SKM-1 treated with dmso at 0.1 percent for 144 hours (cell line): ENCODE data around the gene IQCK.

ENCODE experiments used
- DNase-seq: peaks from one replicate; lab custom pipeline; 2025; ENCODE audit not compliant: unreplicated experiment; lab: John Stamatoyannopoulos, UW

Gene IQCK

GRCh38 chr16:19754644-19755036 lies 36.6 kb downstream of the IQCK start:
- no peak for DNase-seq

GRCh38 chr16:19755268-19755667 lies 37.2 kb downstream of the IQCK start:
- no peak for DNase-seq

GRCh38 chr16:19757026-19757425 lies 39.0 kb downstream of the IQCK start:
- DNase-seq = no peak

GRCh38 chr16:19757762-19758595 lies 39.9 kb downstream of the IQCK start:
- DNase-seq = no peak

DNA sequence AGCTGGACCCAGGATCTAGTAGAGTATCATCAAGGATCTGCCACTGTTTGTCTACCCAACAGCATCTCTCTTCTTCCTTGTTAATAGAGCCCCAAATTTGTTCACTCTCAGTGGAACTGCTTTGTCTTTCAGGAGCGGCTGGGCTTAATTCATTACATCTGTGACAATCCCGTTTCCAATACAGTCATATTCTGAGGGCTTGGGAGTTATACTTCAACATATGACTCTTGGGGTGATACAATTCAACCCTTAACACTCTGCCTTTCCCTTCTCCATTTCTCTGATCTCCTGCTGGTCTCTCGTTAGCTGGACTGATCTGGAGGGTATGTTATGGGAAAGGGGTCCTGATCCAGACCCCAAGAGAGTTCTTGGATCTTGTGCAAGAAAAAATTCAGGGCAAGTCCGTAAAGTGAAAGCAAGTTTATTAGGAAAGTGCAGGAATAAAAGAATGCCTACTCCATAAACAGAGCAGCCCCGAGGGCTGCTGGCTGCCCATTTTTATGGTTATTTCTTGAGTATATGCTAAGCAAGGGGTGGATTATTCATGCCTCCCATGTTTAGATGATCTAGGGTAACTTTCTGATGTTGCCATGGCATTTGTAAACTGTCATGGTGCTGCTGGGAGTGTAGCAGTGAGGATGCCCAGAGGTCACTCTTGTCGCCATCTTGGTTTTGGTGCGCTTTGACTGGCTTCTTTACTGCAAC lies 42.4 kb downstream of the IQCK start:
- no peak for DNase-seq

DNA sequence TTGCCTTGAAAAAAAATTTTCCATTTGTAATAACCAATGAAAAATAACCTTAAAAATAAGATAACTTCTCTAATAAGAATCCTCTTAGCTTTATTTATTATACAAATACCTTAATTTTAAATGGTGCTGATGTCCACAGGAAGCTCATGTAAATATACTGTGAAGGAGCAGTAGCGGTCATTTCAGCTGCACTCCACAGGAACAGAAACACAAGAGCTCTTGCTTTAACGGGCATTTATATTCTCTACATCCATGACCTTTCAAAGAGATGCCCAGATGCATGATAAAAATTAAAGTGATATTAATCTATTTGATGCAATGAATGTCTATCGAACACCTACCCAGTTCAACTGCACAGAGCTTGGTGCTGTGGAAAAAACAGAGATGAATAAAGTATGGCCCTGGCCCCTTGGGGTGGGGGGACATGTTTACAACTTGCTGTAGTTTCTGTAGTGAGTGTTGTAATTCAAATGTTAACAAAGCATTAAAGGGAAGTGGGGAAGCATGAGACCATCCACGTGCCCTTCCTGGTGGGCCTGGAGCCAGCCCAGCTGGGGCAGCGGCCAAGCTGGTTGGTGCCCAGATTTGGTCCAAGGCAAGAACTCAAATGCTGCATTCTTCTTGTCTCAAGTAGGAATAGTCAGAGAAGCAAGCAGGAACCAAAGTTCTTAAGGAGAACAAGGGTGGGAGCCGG lies 47.9 kb downstream of the IQCK start:
- DNase-seq = no peak

DNA sequence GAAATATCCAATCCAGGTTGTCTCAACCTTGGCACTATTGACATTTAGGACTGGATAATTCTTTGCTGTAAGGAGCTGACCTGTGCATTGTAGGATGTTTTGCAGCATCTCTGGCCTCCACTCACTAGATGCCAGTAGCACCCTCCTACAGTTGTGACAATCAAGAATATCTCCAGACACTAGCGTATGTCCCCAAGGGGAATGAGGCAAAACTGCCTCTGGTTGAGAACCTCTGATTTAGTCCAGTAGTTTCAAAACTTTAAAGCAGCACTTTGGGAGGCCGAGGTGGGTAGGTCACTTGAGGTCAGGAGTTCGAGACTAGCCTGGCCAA lies 48.4 kb downstream of the IQCK start:
- no peak for DNase-seq

- no peak for DNase-seq
Measured at GRCh38 chr16:19766988-19767387, 48.9 kb downstream of the IQCK start.

GRCh38 chr16:19767497-19767896 lies 49.4 kb downstream of the IQCK start:
- DNase-seq = no peak

DNA sequence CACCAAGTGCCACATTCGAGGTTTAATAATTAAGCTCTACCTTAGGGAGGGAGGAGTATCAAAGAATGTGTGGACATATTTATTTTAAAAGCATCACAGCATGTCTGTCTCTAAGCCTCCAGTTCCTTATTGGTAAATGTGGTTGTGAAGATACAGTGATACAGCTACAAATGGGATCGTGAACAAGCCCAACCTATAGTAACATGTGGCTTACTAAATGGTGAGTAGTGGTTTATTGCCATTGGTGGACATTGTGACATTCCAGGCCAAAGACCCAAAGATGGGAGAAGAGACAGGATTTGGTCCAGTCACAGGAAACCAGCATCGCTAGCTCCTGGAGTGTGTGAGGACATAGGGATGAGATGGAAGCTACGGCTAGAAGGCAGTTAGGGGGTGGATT lies 51.2 kb downstream of the IQCK start:
- no peak for DNase-seq

DNA sequence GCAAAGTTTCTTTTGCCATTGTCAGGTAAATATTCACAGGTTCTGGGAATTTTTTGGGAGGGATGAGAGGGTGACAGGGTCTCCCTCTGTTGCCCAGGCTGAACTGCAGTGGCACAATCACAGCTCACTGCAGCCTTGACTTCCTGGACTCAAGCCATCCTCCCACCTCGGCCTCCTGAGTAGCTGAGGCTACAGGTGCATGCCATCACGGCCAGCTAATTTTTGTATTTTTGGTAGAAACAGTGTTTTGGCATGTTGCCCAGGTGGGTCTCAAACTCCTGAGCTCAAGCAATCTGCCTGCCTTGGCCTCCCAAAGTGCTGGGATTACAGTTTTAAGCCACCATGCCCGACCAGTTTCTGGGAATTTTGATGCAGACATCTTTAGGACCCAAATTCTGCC lies 53.0 kb downstream of the IQCK start:
- DNase-seq = no peak

- DNase-seq = no peak
Measured at GRCh38 chr16:19771796-19772195, 53.7 kb downstream of the IQCK start.

DNA sequence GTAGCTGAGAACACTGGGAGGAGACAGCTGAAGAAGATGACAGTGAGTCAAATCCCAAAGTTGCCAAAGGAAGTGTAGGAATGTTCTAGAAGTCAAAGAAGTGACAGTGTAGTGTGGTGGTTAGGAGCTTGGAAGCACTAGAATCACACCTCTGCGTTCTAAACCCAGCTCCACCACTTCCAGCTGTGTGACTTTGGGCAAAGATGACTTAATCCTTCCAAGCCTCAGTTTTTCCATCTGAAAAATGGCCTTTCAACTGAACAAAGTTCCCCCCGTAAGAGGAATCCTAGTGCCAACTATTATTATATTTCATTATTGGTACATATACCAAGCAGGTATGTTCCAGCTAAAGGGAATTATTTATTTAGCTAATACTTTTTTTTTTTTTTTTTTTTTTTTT lies 56.0 kb downstream of the IQCK start:
- no peak for DNase-seq

DNA sequence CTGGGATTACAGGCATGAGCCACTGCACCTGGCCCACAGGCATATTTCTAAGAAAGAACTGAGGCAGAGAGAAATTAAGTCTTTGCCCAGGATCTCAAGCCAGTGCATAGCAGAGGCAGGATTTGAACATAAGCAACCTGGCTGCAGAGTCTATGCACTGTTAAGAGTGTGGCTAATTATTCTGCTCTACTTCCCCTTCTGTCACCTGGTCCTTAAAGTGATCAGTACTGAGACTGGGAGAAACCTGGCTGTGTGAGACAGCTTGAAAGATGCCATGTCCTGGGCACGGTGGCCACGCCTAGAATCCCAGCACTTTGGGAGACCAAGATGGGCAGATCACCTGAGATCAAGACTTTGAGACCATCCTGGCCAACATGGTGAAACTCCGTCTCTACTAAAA lies 58.1 kb downstream of the IQCK start:
- no peak for DNase-seq

GRCh38 chr16:19776565-19776964 lies 58.5 kb downstream of the IQCK start:
- no peak for DNase-seq

GRCh38 chr16:19780321-19780720 lies 62.2 kb downstream of the IQCK start:
- no peak for DNase-seq

- DNase-seq = no peak
Measured at GRCh38 chr16:19781226-19781625, 63.2 kb downstream of the IQCK start.

DNA sequence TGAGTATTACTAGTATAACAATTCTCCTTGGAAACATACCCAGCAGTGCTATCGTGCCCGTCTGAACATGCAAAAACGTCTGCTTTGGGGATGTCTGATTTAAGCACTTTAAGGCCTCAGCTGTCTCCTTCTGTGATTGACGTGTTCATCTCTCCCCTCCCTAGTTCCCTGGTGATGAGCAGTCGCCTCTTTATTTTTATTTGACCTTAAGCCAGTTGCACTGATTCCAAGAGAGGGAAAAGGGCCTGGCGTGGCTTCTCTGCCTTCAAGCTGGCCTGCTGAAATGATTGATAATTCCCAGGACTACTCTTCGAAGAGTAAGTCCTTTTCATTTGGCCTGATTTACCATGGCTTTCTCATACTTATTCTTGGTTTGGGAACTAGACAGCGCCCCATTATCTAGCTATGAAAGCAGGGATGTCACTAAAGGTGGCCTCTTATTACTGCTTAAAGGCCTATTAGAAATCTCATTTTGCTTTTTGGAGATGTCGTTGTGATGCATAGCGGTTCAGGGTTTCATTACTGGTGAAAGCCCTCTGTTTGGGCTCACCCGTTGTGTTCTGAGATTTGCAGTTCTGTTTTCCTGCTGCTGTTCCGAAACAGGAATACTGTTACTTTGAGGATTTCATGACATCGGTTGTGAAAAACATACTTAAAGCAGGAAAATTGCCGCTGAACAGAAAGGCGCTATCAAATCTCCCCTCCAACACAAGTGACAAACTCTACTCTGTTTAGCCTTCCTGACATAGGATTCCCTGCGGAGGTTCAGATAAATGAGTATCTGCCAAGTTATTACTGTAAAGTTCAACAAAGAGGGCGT lies 65.5 kb downstream of the IQCK start:
- DNase-seq = no peak

DNA sequence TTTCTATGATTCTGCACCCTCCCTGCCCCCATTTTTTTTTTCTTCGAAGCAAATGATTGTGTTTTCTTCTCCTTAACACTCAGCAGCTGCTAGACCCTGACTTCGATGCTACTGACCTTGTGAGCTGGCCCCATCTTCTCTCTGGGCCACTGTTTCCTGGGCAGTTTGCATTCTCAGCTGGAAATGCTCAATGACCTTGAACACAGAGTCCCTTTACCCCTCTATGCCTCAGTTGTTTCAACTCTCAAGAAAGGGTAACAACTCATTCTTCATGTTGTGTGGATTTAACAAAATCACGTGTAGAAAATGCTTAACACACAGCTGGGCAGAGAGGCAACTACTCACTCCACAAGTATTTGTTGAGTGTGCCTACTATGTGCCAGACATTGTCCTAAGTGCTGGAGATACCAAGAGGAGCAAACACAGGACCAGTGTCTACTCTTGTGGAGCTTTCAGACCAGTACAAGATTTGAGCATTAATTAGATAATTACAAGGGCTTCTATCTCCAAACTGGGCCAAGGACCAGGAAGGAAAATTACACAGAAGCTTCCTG lies 66.2 kb downstream of the IQCK start:
- DNase-seq = no peak

GRCh38 chr16:19785081-19785480 lies 67.0 kb downstream of the IQCK start:
- DNase-seq = no peak

DNA sequence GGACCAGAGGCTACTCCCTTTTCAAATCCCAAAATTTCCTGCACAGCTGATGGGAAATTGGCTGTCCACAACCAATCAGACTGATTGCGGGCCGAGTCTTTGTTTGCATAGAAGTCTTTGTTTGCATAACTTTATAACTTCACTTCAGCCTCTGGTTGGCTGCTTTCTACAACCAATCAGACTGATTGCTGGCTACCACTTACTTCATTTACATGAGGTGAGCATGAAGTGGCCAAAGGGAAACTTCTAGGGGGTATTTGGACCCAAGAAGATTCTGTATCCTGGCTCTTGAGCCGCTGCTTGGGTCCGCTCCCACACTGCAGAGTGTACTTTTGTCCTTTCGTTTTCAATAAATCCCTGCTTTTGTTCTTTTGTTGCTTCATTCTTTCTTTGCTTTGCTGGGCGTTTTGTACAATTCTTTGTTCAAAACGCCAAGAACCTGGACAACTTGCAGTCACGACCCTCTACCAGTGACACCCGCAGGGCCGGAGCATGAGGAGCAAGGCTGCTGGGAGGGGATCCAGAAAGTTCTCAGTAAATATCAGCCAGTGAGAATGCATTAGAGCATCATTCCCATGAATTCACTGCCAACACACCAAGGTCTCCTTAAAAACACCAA lies 67.5 kb downstream of the IQCK start:
- DNase-seq = no peak
